ENCODE results near the gene AQP3.
"Not testable (repeated sequence)": the region's sequence is repeated elsewhere in the genome, so short reads cannot be mapped to it uniquely, and the experiment has no call there.

The AQP3 gene

DNA sequence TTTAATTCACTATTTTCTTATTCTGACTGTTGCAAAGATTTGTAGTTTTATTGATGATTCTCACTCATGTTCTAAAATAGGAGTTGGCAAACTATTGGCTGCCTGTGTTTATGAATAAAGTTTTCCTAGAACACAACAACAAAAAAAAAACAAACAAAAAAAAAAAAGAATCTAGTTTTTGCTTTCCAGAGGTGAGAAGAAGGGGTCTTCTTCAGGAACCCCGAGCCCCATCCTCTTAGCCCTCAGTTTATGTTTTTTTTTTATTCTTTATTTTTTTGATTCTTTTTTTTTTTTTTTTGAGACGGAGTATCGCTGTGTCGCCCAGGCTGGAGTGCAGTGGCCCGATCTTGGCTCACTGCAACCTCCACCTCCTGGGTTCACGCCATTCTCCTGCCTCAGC, 22.9 kb downstream of the AQP3 start:
- not testable (repeated sequence) for H3K9me3 ChIP-seq (ENCODE audit: low read length); H3K27me3 ChIP-seq (ENCODE audit: control insufficient read depth in 1 of 2, insufficient read depth in 2 of 2, low read length in 2 of 2); H3K36me3 ChIP-seq (ENCODE audit: insufficient read depth, low read length)

DNA sequence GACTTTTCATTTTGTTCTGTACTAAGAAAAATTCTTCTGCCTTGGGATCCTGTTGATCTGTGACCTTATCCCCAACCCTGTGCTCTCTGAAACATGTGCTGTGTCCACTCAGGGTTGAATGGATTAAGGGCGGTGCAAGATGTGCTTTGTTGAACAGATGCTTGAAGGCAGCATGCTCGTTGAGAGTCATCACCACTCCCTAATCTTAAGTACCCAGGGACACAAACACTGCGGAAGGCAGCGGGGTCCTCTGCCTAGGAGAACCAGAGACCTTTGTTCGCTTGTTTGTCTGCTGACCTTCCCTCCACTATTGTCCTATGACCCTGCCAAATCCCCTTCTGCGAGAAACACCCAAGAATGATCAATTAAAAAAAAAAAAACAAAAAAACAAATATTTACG, 23.4 kb downstream of the AQP3 start:
- H3K9ac ChIP-seq (ENCODE audit: low read length); H3K27me3 ChIP-seq (ENCODE audit: control insufficient read depth in 1 of 2, insufficient read depth in 2 of 2, low read length in 2 of 2); H3K4me3 ChIP-seq (ENCODE audit: low read depth in 1 of 2, low read length in 2 of 2); H3K36me3 ChIP-seq (ENCODE audit: insufficient read depth, low read length); H3K4me1 ChIP-seq (ENCODE audit: insufficient read depth, low read length); H3K9me3 ChIP-seq (ENCODE audit: low read length); H3K27ac ChIP-seq (ENCODE audit: low read depth, low read length): not testable (repeated sequence)

More for the DNA sequence above, 22.9 kb downstream of the AQP3 start:
- not testable (repeated sequence) for H3K9ac ChIP-seq (ENCODE audit: low read length); H3K4me1 ChIP-seq (ENCODE audit: insufficient read depth, low read length); H3K27ac ChIP-seq (ENCODE audit: low read depth, low read length); H3K4me3 ChIP-seq (ENCODE audit: low read depth in 1 of 2, low read length in 2 of 2)

DNA sequence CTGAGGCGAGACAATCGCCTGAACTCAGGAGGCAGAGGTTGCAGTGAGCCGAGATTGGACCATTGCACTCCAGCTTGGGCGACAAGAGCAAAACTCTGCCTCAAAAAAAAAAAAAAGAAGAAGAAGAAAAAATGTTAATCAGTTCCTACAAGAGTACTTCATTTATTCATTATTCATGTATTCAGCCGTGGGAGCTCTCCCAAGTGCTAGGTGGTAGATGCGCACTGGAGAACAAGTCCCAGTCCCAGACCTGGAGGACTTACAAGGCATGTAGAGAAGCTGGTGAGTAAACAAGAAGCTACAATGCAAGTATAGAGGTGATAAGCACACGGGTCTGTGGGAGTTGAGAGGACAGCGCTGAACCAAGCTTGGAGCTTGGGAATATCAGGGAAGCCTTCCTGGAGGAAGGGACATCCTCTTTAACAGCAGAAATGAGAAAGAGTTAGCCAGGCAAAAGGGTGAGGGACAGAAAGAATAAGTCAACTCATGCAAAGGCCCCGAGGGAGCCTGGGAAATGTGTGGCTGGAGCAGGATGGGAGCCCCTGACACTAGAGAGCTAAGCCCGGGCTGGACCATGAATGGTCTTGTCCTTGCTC, 27.6 kb downstream of the AQP3 start:
- H3K9me3 ChIP-seq (ENCODE audit: low read length) = no peaks in the 10 kb centered on the region
- no peaks in the 10 kb centered on the region for H3K36me3 ChIP-seq (ENCODE audit: insufficient read depth, low read length)
- H3K27me3 ChIP-seq (ENCODE audit: control insufficient read depth in 1 of 2, insufficient read depth in 2 of 2, low read length in 2 of 2) = no peaks in the 10 kb centered on the region
- H3K4me3 ChIP-seq (ENCODE audit: low read depth in 1 of 2, low read length in 2 of 2) = no peak overlapping the region
- H3K4me1 ChIP-seq (ENCODE audit: insufficient read depth, low read length) = no peaks in the 10 kb centered on the region
- no peak overlapping the region for H3K27ac ChIP-seq (ENCODE audit: low read depth, low read length)
- H3K9ac ChIP-seq (ENCODE audit: low read length) = no peak overlapping the region

DNA sequence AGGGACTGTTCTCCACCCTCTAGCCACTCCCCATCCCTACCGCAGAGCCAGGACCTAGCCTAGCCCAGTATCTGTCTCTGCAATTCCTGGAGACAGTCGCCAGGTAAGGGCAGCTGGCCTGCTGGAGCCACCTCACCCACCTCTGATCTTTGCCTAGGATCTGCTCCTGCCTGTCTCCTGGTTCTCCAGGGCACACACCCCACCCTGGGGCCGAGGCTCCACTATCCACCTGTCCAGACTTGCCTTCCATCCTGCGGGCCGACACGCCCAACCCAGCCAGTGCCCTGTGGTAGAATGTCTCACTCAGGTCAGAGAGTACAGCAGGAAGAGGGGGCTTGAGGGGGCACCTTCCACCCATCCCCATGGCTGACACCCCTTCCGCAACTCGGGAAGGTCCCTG, 29.3 kb downstream of the AQP3 start:
- Histone ChIP-seq H3K4me1 (ENCODE audit: insufficient read depth, low read length) (no peaks in the 10 kb centered on the region), H3K9ac (ENCODE audit: low read length) (no peak overlapping the region), H3K27ac (ENCODE audit: low read depth, low read length) (no peak overlapping the region), H3K4me3 (ENCODE audit: low read depth in 1 of 2, low read length in 2 of 2) (no peak overlapping the region), H3K9me3 (ENCODE audit: low read length) (no peaks in the 10 kb centered on the region), H3K27me3 (ENCODE audit: control insufficient read depth in 1 of 2, insufficient read depth in 2 of 2, low read length in 2 of 2) (no peaks in the 10 kb centered on the region), H3K36me3 (ENCODE audit: insufficient read depth, low read length) (no peaks in the 10 kb centered on the region)

DNA sequence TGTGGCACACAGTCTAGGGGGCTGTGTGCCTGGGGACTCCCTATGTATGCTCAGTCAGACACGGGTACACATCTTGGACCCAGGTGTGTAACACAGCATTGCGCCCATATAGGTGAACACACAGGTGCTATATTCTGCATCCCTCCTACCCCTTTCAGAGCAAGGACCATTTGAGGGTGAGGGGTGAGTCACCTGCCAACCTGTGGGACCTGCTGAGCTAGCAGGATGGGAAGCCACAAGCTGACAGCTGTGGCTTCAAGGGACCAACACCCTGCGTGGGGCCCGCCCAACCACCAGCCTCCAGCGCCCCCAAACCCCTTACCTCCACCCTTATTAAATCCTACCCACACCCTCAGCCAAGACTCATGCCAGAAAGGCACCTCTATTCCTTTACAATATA, 30.4 kb downstream of the AQP3 start:
- Histone ChIP-seq H3K9me3 (ENCODE audit: low read length) (no peaks in the 10 kb centered on the region), H3K36me3 (ENCODE audit: insufficient read depth, low read length) (no peaks in the 10 kb centered on the region), H3K9ac (ENCODE audit: low read length) (no peak overlapping the region), H3K4me3 (ENCODE audit: low read depth in 1 of 2, low read length in 2 of 2) (no peak overlapping the region), H3K27me3 (ENCODE audit: control insufficient read depth in 1 of 2, insufficient read depth in 2 of 2, low read length in 2 of 2) (no peaks in the 10 kb centered on the region), H3K4me1 (ENCODE audit: insufficient read depth, low read length) (no peaks in the 10 kb centered on the region), H3K27ac (ENCODE audit: low read depth, low read length) (no peak overlapping the region)

DNA sequence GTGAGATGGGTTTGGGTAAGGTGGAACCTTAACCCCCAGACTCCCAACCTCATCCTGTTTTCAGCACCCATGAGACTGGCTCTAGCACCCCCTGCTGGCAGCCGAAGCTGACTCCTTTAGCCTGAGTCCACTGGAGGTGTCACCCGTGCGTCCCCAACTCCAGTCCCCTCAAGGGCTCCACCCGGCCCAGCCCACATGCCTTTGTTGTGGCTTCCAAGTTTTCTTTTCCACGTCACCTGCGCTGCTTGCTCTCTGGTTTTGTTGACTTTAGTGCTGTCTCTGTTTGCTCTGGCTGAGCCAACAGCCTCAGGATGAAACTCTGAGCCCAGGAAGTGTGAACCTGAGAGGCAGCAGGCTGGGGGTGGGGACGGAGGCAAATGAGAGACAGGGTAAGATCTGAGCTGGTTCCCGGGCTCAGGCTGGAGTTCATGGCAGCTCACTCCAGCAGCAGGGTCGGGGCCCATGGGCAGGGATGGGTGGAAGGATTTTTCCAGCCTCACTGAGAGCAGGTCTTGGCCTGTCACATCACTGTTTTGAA, 31.8 kb downstream of the AQP3 start:
- H3K4me3 ChIP-seq (ENCODE audit: low read depth in 1 of 2, low read length in 2 of 2) = no peak overlapping the region
- no peaks in the 10 kb centered on the region for H3K27me3 ChIP-seq (ENCODE audit: control insufficient read depth in 1 of 2, insufficient read depth in 2 of 2, low read length in 2 of 2)
- no peak overlapping the region for H3K9ac ChIP-seq (ENCODE audit: low read length)
- H3K9me3 ChIP-seq (ENCODE audit: low read length) = no peaks in the 10 kb centered on the region
- H3K27ac ChIP-seq (ENCODE audit: low read depth, low read length) = no peak overlapping the region
- H3K36me3 ChIP-seq (ENCODE audit: insufficient read depth, low read length) = no peaks in the 10 kb centered on the region
- no peaks in the 10 kb centered on the region for H3K4me1 ChIP-seq (ENCODE audit: insufficient read depth, low read length)

DNA sequence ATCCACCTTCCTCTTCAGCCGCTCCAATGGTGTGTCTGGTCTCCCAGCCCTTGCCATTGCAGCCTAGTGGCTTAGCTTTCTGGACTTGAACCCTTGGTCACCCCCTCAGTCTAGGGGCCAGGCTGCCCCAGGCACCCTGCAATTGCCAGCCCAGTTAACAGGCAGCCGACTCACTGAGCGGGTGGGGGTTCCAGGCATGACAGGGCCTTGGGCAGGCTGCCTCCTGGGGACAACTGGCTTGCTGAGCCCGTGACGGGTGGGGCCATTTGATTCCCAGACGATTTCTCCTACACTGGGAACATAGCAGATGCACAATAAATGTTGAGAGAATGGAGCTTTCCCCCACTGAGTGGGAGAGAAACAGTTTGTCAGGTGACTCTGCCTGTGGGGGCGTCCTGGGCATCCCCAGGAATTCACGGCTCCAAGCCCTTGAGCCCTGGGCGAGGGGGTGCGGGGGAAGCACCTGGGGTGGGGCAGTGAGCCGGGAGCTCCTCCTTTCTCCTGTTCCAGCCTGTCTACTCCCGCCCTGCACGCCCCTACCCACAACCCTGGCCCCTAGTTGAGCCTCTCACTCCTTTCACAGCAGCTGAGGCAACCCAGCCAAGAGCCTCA, 32.4 kb downstream of the AQP3 start:
- Histone ChIP-seq H3K4me3 (ENCODE audit: low read depth in 1 of 2, low read length in 2 of 2) (no peak overlapping the region), H3K27me3 (ENCODE audit: control insufficient read depth in 1 of 2, insufficient read depth in 2 of 2, low read length in 2 of 2) (no peaks in the 10 kb centered on the region), H3K4me1 (ENCODE audit: insufficient read depth, low read length) (no peaks in the 10 kb centered on the region), H3K9me3 (ENCODE audit: low read length) (no peaks in the 10 kb centered on the region), H3K9ac (ENCODE audit: low read length) (no peak overlapping the region), H3K27ac (ENCODE audit: low read depth, low read length) (no peak overlapping the region), H3K36me3 (ENCODE audit: insufficient read depth, low read length) (no peaks in the 10 kb centered on the region)

DNA sequence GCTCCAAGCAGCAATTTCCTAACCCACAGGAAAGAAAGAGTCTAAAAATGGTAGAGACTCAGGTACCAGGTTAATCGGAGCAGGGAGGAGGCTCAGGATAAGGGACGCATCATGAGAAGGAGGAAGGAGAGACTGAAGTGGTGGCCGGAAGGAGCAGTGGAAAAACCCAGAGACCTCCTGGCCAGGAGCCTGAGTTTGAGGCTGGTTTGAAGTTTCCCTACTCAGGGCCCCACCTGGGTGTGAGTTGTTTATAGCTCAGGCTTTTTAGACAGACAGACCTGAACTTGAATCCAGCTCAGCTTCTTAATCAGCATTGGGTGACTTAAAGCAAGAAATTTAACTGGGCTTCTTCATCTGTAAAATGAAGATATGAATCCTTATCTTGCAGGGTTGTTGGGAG, 33.1 kb downstream of the AQP3 start:
- Histone ChIP-seq H3K4me1 (ENCODE audit: insufficient read depth, low read length) (no peaks in the 10 kb centered on the region), H3K27ac (ENCODE audit: low read depth, low read length) (no peak overlapping the region), H3K36me3 (ENCODE audit: insufficient read depth, low read length) (no peaks in the 10 kb centered on the region), H3K4me3 (ENCODE audit: low read depth in 1 of 2, low read length in 2 of 2) (no peak overlapping the region), H3K9ac (ENCODE audit: low read length) (no peak overlapping the region), H3K9me3 (ENCODE audit: low read length) (no peaks in the 10 kb centered on the region), H3K27me3 (ENCODE audit: control insufficient read depth in 1 of 2, insufficient read depth in 2 of 2, low read length in 2 of 2) (no peaks in the 10 kb centered on the region)

DNA sequence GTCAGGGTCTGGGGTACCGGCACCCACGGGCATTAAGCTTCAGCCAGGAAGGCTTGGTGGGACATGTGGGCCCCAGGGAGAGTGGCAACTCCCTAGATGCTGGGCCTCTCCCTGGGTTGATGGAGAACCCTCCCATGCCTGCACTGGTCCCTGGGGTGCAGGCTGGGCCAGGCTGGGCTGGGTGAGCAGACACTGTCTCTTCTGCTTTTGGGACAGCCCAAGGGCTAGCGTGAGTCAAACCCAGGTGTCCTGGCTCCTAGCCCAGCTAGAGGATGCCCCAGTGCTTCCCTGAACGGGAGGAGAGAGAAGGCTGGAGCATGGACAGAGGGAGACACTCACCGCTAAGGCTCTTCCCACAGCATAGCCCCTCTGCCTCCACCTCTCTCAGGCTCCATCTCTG, 39.3 kb downstream of the AQP3 start:
- Histone ChIP-seq H3K27ac (ENCODE audit: low read depth, low read length) (no peak overlapping the region), H3K4me3 (ENCODE audit: low read depth in 1 of 2, low read length in 2 of 2) (no peak overlapping the region), H3K9me3 (ENCODE audit: low read length) (no peaks in the 10 kb centered on the region), H3K9ac (ENCODE audit: low read length) (no peak overlapping the region), H3K4me1 (ENCODE audit: insufficient read depth, low read length) (no peaks in the 10 kb centered on the region), H3K27me3 (ENCODE audit: control insufficient read depth in 1 of 2, insufficient read depth in 2 of 2, low read length in 2 of 2) (no peaks in the 10 kb centered on the region), H3K36me3 (ENCODE audit: insufficient read depth, low read length) (no peaks in the 10 kb centered on the region)

DNA sequence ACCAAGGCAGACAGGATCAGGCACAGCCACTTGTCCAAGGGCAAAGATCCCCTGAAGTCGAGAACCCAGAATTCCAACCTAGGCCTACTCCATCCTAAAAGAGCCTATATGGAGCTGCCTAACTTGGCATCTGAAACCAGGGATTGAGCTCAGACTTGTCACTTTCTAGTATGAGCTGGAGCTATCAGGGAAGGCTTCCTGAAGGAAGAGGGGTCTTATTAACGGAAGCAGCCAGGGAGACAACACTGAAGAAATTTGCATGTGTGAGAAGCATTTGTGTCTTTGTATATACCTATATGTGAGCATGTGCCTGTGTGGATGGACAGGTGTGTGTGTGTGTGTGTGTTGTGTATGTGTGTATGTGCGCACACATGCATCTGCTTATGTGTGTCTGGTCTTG, 40.3 kb downstream of the AQP3 start:
- Histone ChIP-seq H3K36me3 (ENCODE audit: insufficient read depth, low read length) (no peaks in the 10 kb centered on the region), H3K4me1 (ENCODE audit: insufficient read depth, low read length) (no peaks in the 10 kb centered on the region), H3K9me3 (ENCODE audit: low read length) (no peaks in the 10 kb centered on the region), H3K4me3 (ENCODE audit: low read depth in 1 of 2, low read length in 2 of 2) (no peak overlapping the region), H3K27ac (ENCODE audit: low read depth, low read length) (no peak overlapping the region), H3K9ac (ENCODE audit: low read length) (no peak overlapping the region), H3K27me3 (ENCODE audit: control insufficient read depth in 1 of 2, insufficient read depth in 2 of 2, low read length in 2 of 2) (no peaks in the 10 kb centered on the region)

DNA sequence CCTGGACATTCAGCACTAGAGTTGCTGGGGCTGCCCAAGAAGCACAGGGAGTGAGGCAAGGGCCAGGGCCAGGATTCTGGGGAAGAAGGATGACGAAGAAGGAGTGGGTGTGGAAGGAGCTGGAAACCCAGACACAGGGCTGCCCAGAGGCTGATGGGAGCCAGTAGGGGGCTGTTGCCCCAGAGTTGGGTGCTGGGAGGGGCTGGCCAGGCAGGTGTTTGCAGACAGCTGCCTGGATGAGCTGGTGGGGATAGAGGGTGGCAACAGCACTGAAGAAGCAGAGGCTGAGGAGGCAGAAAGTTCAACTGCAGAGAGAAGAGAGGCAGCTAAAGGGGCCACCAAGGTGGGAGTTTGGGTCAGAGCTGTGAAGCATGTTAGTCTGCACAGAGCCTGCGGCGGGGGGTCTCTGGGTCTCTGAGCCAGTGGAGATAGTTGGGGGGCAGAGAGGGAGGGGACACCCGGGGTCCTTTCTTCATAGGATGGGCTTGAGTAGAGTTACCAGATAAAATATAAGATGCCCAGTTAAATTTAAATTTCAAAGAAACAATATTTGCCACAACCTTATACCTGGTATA, 42.5 kb downstream of the AQP3 start:
- H3K9me3 ChIP-seq (ENCODE audit: low read length) = no peaks in the 10 kb centered on the region
- H3K4me3 ChIP-seq (ENCODE audit: low read depth in 1 of 2, low read length in 2 of 2) = no peak overlapping the region
- H3K27me3 ChIP-seq (ENCODE audit: control insufficient read depth in 1 of 2, insufficient read depth in 2 of 2, low read length in 2 of 2) = no peaks in the 10 kb centered on the region
- no peaks in the 10 kb centered on the region for H3K4me1 ChIP-seq (ENCODE audit: insufficient read depth, low read length)
- H3K27ac ChIP-seq (ENCODE audit: low read depth, low read length) = no peak overlapping the region
- H3K9ac ChIP-seq (ENCODE audit: low read length) = no peak overlapping the region
- no peaks in the 10 kb centered on the region for H3K36me3 ChIP-seq (ENCODE audit: insufficient read depth, low read length)
